A172 (cell line): ENCODE data around the gene CTNNA2. TPM values are rescaled to one million over a fixed set of nuclear protein-coding genes. Genes with fewer than 3 reads are reported as not detected.

ENCODE experiments used
- DNase-seq: peaks from one replicate; pipeline ENCODE4 v3.0.0-alpha.2; 2015; ENCODE audit warnings: low spot score
- total RNA-seq: library from RNA; depleted of rRNA; stranded (reverse); fragments of >200 nt; shearing (Covaris generic); gene quantifications from 2 replicates; pipeline ENCODE4 v1.2.3, GENCODE V29; 2014

CTNNA2 gene
- total RNA-seq, 1 experiment from 2014 or later = 0.31 TPM

DNA sequence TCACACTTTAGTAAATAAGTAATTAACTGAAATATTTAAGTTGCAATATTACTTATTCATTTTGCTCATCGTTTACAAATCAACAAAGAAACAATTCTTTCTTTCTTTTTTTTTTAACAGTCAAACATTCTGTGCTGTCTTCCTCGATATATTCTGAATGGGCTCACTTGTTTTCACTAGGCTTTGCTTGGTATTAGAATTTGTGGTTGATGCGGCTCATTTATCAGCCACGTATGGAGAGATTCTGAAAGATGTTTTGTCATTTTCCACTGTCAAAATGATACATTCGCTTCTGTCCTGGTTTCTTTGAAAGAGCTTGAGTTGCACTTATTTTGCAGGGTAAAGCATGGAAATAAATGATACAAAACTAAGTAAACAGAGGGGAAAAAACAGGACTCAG lies 468.0 kb downstream of the CTNNA2 start:
- DNase-seq = no peak

DNA sequence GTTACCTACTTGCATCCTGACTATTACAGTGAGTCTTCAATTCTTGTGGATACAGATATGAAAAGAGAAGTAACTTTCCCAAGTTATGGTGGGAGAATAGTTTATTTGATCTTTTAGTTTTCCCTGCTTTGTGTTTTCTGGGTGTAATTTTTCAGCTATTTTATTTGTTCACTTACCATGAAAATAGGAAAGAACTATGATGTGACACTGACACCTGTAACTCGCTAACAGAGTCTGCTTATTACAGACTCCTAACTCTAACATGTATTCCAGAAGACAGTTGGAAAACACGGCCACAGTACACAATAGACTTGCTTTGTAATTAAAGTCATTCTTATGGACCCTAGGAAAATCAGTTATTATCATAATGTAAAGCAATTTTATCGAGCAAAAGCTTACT lies 468.5 kb downstream of the CTNNA2 start:
- no peak for DNase-seq

GRCh38 chr2:79982445-79982844 lies 469.6 kb downstream of the CTNNA2 start:
- DNase-seq = no peak

DNA sequence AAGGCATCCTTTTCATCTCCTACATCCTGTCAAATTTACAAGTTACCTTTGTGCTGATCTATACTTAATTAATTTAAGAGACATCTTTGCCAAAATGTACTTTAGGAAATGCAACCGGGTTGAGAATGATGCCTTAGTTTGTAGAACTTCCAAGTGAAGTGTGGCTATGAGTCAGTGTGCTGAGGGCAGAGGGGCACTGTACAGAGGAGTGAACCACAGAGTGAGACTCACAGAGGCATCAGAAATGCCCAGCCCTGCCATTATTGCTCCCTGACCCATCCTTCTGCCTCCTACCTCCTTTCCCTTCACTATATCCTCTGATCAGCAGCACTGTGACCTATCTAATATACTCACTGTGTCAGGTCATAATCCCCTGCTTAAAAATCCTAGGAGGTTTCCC lies 471.6 kb downstream of the CTNNA2 start:
- DNase-seq = no peak

DNA sequence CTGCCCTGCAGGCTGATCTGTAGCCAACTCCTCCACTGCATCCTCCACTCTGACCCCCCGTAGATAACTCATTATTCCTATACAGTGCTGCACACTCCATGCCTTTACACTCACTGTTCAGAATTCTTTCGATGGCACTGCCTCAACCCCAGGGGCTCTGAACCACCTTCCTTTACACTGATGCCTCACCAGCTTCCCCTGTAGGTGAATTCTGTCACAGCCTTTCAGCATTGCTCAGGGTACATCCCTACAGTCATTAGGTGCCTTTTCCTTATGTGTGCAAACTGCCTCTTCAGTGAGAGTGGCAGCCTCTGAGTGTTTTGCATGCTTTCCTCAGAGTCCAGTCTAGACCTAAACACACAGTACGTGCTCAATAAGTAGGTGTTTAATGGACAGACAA lies 472.3 kb downstream of the CTNNA2 start:
- no peak for DNase-seq

GRCh38 chr2:79985571-79985970 lies 472.7 kb downstream of the CTNNA2 start:
- no peak for DNase-seq

GRCh38 chr2:79993144-79993543 lies 480.3 kb downstream of the CTNNA2 start:
- peak; percentile 75 for DNase-seq

DNA sequence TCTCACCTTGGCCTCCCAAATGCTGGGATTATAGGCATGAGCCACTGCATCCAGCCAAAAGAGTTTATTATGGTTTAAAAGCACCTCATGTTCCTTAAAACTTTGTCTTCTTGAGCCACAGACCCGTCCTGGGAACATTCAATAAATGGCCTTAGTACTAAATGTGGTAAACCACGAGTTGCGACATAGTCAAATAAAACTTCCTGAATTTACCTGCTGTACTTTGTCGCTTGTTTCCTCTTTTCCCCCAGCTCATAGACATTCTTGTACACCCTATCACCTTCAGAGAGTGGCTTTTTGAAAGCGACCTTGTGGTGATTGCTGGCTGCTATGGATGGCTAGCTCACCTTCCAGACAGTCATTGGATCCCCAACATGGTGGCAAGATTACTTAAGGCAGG lies 481.3 kb downstream of the CTNNA2 start:
- DNase-seq = peak; percentile 47

DNA sequence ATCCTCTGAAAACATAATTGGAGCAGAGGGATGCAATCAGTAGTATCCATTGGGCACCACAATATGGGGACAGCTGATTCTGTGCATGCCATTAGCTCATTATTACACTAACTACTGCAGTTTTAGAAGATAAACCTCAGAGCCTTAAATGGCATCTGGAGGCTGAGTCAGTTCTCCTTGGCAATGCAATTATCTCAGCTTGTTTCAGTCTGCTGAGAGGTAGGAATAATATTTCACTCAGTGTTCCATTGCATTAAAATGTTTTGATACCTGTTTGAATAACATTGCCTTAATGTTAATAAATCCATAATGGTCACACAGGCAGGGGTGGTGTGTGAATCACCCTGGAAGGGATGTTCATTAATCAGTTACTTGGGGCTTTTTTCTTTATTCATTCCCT lies 482.1 kb downstream of the CTNNA2 start:
- DNase-seq = no peak

- DNase-seq = no peak
These were observed 483.9 kb downstream of the CTNNA2 start for GRCh38 chr2:79996709-79997108.

- peak; percentile 45 for DNase-seq
These were observed 488.9 kb downstream of the CTNNA2 start for GRCh38 chr2:80001701-80002101.

DNA sequence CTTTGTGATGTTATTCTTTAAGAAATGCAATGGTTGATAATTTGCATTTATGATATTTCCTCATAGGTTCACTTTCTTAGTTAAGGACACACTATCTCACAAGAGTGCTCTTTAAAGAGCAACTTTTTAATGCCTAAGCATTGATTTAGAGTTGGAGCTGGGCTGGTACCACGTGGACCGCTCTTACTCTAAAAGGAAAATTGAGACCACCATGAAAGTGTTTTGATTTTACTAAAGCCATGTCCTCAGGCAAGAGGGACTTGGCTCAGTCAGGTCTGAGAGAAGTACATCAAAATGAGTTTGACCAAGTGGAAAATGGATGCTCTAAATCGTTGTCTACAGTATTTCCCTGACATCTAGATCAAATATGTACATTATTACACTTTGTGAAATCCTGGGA lies 489.3 kb downstream of the CTNNA2 start:
- no peak for DNase-seq

DNA sequence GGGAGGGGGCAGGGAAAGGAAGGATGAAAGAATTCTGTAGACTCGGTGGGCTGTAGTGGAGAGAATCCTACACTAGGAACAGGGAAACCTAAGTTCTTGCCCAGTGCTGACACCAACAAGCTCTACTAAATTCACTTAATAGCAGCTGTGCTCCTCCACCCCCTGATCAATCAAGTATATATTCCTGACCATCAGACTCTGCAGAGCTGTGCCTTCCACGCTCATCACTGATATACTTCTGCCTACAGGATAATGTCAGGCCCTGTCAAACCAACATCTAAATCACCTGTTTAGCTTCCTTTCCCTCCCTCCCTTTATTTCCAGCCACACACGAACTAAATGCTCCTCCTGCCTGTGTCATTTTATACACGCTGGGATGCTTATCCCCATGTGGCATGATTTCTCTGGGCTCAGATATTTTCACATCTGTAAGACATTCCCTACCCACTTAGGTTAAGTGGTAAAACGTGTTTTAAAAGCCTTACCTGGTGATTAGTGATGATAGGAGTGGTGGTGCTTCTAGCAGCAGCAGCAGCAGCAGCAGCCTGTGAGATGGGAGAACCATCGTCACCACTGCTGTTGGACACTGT lies 489.8 kb downstream of the CTNNA2 start:
- no peak for DNase-seq

- DNase-seq = peak; percentile 56
These were observed 495.1 kb downstream of the CTNNA2 start for GRCh38 chr2:80007777-80008503.

DNA sequence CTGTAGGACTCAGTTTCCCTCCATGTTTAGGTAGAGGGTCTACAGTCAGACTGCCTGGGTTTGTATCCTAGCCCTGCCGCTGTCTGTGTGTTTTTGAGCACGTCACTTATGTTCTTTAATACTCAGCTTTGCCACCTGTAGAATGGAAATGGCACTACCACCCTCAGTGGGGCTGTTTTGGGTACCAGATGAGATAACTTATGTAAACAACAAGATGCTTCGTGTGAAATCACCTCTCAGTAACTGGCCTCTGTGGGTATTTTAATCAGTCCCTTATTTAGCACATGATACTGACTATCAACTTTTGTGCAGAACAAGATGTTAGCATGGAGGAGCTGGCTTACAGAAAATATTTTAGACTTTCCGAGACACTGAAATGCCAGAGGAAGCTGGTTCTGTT lies 495.7 kb downstream of the CTNNA2 start:
- no peak for DNase-seq

- DNase-seq = no peak
These were observed 496.4 kb downstream of the CTNNA2 start for GRCh38 chr2:80009211-80009610.

GRCh38 chr2:80012061-80012460 lies 499.2 kb downstream of the CTNNA2 start:
- no peak for DNase-seq

DNA sequence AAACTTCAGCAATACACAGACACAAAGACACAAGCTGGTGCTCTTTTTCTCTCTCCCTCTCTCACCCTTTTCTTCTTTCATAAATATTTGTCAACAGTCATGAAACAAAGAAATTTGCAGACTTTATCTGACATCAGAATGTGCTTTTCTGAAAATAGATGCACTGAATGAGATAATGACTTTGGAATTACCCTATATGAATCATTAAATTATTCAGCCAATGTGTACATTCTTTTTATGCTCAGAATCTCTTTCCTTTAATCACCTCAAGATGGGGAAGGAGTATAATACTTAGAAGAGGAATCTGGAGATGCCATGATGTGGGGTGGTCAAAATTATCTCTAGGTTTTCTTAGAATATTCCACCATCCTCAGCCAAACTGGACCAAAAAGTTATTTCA lies 501.8 kb downstream of the CTNNA2 start:
- peak; percentile 22 for DNase-seq

GRCh38 chr2:80016171-80016570 lies 503.3 kb downstream of the CTNNA2 start:
- DNase-seq = no peak

DNA sequence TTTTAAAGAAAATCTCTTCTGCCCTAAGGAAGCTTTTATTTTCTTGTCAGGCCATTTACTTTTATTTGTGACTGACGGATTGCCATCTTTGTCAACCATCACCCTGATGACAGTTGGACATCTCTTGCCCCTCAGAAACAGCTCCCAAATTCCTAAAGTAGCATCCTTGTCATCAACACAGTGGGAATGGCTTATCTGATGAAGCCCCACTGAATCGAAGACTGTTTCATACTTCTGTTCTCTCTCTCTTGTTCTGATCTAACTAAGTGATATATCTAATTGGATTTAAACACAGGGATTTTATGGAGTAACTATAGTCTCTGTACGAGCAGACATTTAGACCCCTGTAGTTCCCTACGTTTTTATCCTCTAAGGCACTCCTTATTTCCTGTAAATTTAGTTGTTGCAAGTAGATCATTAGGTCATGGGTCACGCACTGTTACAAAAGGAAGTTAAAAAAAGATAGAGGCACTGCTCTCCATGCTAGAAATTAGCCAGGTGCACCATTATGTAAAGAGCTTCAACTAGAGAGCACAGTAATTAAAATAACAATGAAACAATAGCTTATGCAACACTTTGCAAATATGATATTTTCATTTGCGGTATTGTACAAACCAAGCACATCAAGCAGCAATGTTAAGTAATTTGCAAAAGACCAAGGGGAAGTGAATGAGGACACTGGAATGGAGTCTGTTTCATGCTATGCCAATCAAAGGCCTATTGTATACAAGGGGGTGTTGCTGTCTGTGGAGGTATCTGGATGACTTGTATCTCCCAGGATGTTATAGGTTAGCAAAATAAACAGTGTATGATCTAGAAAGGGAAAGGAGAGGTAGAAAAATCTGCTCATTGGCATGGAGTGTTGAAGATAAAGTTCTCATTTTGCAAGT lies 507.0 kb downstream of the CTNNA2 start:
- no peak for DNase-seq

- no peak for DNase-seq
These were observed 509.2 kb downstream of the CTNNA2 start for GRCh38 chr2:80022018-80022417.

DNA sequence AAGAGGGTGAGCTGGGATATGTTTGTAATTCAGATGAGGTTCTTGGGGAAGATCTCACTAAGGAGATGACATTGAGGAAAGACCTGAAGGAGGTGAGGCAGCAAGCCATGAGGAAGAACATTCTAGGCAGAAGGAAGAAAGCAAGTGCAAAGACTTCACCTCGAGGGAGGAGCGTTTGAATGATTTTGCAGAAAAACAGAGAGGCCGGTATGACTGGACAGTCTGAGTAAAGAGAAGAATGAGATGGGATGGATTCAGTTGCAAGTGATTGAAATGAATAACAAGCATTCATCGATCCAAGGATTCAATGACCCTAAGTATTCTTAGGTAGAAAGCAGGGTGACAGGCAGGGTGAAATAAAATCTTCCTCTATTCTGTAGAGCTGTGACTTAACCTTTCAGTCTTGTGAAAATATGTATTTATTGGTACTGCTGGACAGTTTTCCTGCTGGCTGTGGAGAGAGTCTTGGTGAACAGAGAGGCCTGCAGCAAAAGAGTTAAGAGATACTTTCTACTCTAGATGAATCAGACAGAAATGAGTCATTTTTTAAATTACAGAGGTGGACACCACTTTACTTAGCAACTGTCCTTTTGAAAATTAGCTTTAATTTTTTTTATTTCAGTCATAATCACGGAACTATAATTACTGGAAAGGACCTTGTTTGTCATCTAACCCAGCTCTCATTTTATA lies 513.3 kb downstream of the CTNNA2 start:
- DNase-seq = no peak
